Myocyte (in vitro differentiated cells): ENCODE data around the gene CDCA5. TPM values are rescaled to one million over a fixed set of nuclear protein-coding genes. Genes with fewer than 3 reads are reported as not detected.

Source experiments
- DNase-seq: peaks from one replicate; pipeline ENCODE4 v3.0.0-alpha.2; 2012; ENCODE audit warnings: low read depth
- microRNA-seq: library from miRNA; unstranded; fragments of <30 nt; microRNA quantifications from one replicate; pipeline ENCODE4, GENCODE V29; 2016
- total RNA-seq: library from RNA; depleted of rRNA; stranded (reverse); fragments of >200 nt; gene quantifications from 2 replicates; pipeline ENCODE4 v1.2.3, GENCODE V29; 2014

The CDCA5 gene
- total RNA-seq, 1 donor from 2014 or later = 0.75 TPM

DNA sequence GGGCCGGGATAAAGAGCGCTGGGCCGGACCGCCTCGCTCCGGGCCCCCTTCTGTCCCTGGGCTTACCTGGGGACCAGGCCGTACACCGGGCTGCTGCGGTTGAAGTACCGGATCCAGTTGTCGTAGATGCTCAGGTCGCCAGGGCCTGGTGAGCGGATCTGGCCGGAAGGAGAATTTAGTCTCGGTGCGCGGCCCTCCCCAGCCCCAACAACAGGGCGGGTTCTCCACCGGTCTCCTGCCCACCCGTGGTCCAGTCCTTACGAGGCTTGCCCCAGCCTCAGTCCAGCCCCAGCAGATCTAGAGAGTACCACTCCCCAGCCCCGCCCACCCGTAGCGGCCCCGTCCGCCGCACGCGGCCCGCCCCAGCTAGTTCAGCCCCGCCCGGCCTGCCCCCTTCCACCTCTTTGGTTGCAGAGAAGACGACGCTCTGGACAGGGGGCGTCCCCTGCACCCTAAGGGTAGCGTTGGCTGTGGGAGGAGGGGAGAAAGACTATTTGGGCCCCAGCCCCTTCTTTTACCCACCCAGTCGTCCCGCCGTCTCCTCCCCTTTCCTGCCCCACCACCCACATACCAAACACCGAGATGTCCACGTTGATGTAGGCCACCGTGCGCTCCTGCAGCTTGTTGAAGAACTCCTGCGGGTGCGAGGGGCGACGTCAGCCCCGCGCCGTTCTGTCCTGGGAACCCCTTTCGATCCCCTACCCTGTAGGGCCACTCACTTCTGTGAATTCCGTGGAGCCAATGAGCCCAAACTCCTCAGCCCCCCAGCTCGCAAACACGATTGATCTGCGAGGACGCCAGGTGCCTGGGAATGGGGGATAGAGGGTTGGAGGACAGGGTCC lies 36.0 kb downstream of the CDCA5 start:
- DNase-seq = no peak

DNA sequence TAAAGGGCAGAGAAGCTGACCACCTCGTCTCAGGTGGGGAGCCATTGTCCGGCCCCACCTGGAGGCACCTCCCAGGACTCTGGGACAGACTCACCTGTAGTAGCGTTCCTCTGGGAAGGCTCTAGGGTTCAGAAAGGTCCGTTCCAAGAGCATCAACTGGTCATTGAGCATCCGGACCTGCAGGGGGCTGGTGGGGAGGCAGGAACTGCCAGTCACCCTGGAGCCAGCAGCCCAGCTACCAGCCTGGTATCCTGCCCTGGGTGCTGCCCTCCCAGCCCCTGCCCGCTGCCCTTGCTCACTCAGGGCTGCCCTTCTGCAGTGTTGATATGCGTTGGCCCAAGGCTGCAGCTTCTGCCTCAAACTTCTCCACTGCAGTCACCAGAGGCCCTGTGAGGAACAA lies 38.1 kb downstream of the CDCA5 start:
- no peak for DNase-seq

- no peak for DNase-seq
These were observed 38.8 kb downstream of the CDCA5 start for GRCh38 chr11:65045061-65045460.

DNA sequence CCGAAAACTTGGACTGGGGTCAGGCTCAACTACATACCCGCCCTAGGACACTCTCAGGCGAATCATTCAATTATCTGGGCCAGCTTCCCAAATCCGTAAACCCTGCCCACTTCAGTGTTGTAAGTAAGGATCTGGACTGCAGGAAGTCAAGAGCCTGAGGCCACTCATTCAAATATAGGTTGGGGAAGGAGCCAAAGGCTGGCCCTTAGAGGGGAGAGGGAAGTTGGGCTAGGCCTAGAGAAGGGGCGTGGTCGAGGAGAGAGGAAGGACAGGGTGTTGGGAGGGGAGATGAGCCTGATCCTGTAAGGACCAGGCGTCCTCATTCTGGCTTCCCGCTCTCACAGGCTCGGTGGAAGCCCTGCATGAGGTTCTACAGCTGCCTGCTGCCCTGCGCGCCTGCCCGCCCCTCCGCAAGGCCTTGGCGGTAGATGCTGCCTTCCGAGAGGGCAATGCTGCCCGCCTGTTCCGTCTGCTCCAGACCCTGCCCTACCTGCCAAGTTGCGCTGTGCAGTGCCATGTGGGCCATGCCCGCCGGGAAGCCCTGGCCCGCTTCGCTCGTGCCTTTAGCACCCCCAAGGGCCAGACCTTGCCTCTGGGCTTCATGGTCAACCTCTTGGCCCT lies 39.8 kb downstream of the CDCA5 start:
- no peak for DNase-seq

GRCh38 chr11:65042891-65043290 lies 40.9 kb downstream of the CDCA5 start:
- DNase-seq = peak; percentile 49

- peak; percentile 91 for DNase-seq
These were observed 42.8 kb downstream of the CDCA5 start, which contains the start of gene SAC3D1 for GRCh38 chr11:65040847-65041622. TSS of gene SAC3D1 (plus strand) at chr11:65041210. CDS start at chr11:65041293, 83 bp downstream.

GRCh38 chr11:65040520-65040846 lies 43.4 kb downstream of the CDCA5 start:
- no peak for DNase-seq

DNA sequence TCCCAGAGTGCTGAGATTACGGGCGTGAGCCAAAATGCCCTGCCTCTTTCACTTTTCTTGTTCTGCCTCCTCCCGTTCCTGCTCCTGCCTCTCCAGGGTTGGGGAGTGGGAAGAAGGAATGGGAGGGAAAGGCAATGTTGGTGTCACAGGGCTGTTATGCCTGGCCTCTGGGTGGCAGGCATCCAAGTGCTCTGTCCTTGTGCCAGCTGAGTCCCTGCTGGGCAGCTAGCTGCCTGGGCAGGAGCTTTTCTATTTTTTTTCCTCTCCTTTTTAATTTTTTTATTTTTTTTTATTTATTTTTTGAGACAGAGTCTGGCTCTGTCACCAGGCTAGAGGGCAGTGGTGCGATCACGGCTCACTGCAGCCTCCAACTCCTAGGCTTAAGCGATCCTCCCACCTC lies 46.9 kb downstream of the CDCA5 start:
- peak; percentile 31 for DNase-seq

DNA sequence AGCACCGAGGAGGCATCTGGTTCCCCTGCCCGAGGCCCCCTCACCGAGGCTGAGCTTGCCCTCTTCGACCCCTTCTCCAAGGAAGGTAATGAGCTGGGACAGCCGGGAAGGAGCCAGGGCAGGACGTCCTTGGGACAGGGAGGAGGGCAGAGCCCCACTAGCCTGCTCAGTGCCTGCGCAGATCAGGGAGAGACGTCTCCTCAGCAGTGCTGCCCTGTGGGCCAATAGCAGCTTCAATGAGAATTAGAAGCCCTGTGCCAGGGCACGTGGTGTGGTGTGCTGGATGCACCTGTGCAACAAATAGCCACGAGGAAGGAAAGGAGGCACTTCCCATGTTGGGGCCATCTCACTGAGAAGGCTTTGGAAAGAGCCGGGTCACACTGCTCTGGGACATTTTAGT lies 48.3 kb downstream of the CDCA5 start:
- no peak for DNase-seq

DNA sequence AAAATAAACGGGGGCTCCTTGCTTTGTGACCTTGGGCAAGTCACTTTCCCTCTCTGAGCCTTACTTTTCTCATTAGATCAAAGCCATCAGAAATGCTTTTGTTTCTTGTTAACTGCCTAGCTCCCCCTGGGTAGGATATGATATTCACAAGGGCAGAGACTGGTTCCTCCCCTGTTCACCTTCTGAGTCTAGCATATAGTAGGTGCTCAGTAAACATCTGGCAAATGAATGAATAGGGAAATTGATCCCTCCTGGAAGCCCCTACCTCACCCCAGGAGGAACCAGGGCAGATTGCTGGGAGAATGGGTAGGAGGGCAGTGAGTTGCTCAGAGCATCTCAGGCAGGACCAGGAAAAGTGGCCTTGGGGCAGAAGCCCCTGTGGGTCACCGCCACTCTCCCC lies 49.4 kb downstream of the CDCA5 start:
- DNase-seq = no peak

GRCh38 chr11:65032216-65032615 lies 51.6 kb downstream of the CDCA5 start:
- no peak for DNase-seq

Small RNA genes lying within 50 kb of the gene (microRNA-seq; reads per million reads assigned to microRNA genes)
- not detected for gene MIR6751

Other genes starting within 250 kb of the CDCA5 start
- 0.62 and 2.0 TPM in 2 replicates for gene CDC42BPG, start 239.4 kb downstream of the CDCA5 start, total RNA-seq
- gene EHD1, start 205.4 kb downstream of the CDCA5 start, total RNA-seq = 58.0 and 60.4 TPM in 2 replicates
- 14.1 and 20.4 TPM in 2 replicates for gene ATG2A, start 166.8 kb downstream of the CDCA5 start, total RNA-seq
- gene PPP2R5B, start 159.4 kb downstream of the CDCA5 start, total RNA-seq = 32.1 and 39.0 TPM in 2 replicates
- not detected in 2 replicates for gene GPHA2, start 148.1 kb downstream of the CDCA5 start, total RNA-seq
- gene MAJIN, start 111.9 kb downstream of the CDCA5 start, total RNA-seq = not detected in 2 replicates
- 0.21 and 1.2 TPM in 2 replicates for gene BATF2, start 87.1 kb downstream of the CDCA5 start, total RNA-seq
- 134 TPM in 2 replicates for gene ARL2, start 69.9 kb downstream of the CDCA5 start, total RNA-seq
- 12.5 and 21.3 TPM in 2 replicates for gene SNX15, start 56.6 kb downstream of the CDCA5 start, total RNA-seq
- 20.4 and 32.5 TPM in 2 replicates for gene SAC3D1, start 42.8 kb downstream of the CDCA5 start, total RNA-seq
- gene NAALADL1, start 25.5 kb downstream of the CDCA5 start, total RNA-seq = not detected in 2 replicates
- 39.8 and 48.1 TPM in 2 replicates for gene ZFPL1, start 182 bp upstream of the CDCA5 start, total RNA-seq
- gene VPS51, start 12.2 kb upstream of the CDCA5 start, total RNA-seq = 158 and 214 TPM in 2 replicates
- gene TM7SF2, start 27.8 kb upstream of the CDCA5 start, total RNA-seq = 17.3 and 30.3 TPM in 2 replicates
- gene ZNHIT2, start 33.7 kb upstream of the CDCA5 start, total RNA-seq = 13.4 and 18.3 TPM in 2 replicates
- gene FAU, start 38.1 kb upstream of the CDCA5 start, total RNA-seq = 163 and 184 TPM in 2 replicates
- gene MRPL49, start 38.3 kb upstream of the CDCA5 start, total RNA-seq = 37.6 and 44.2 TPM in 2 replicates
- 25.1 and 29.2 TPM in 2 replicates for gene SYVN1, start 50.5 kb upstream of the CDCA5 start, total RNA-seq
- not detected in 2 replicates for gene SPDYC, start 86.2 kb upstream of the CDCA5 start, total RNA-seq
- 130 and 149 TPM in 2 replicates for gene CAPN1, start 97.9 kb upstream of the CDCA5 start, total RNA-seq
- gene POLA2, start 177.9 kb upstream of the CDCA5 start, total RNA-seq = 3.2 and 4.5 TPM in 2 replicates
- gene CDC42EP2, start 230.8 kb upstream of the CDCA5 start, total RNA-seq = 45.1 and 47.2 TPM in 2 replicates
- 35.0 and 37.1 TPM in 2 replicates for gene DPF2, start 249.8 kb upstream of the CDCA5 start, total RNA-seq